HG03045 (cell line): Measurements from ENCODE around the gene CHN1.

Experiments
- ATAC-seq: cut with Tn5 transposase; IDR thresholded peaks from one replicate; pipeline ENCODE4 v1.9.1; 2021; ENCODE audit warnings: mild to moderate bottlenecking, moderate library complexity; ENCODE audit not compliant: unreplicated experiment

Gene CHN1

DNA sequence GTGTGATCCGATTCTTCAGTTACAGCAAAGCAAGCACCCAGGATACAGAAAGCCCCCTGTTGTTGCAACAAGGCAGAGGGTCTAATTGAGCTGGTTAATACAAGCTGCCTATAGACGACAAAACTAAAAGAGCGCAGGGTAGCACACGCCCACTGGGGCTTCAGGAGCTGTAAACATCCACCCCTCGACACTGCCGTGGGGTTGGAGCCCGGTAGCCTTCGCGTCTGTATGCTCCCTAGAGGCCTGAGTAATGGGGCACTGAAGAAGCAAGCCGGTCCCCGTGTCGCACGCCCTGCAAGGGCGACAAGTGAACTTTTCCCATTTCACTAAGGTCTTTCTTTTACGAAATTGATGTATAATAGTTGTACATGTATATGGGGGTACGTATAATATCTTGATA is 216.2 kb downstream of the CHN1 start:
- ATAC-seq: no peak

DNA sequence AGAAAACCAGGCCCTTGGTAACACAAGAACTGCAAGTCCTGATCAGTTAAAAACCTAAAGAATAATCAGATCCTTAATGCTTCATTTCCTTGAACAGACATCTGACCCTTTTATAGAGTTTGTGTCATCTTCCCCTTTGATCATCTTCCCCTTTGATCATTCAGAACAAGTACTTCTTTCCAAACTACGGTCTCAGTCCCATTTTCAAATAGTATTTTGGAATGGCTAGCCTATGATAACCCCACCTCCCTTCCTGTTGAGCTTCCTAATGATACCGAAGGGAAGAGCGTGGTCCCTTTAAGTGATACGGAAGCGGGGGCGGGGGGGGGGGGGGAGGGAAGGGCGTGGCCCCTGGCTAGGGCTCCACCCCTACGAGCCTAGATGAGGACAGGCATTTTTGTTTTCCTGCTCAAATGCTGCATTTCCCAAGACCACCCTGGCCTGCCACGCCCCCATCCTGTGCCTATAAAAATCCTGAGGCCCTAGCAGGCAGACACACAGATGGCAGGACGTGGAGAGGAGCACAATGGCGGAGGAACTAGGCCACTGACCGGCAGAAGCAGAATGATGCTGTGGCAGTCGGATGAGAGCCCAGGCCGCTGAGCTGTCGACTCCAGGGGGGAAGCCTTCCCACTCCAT is 216.8 kb downstream of the CHN1 start:
- ATAC-seq: no peak

DNA sequence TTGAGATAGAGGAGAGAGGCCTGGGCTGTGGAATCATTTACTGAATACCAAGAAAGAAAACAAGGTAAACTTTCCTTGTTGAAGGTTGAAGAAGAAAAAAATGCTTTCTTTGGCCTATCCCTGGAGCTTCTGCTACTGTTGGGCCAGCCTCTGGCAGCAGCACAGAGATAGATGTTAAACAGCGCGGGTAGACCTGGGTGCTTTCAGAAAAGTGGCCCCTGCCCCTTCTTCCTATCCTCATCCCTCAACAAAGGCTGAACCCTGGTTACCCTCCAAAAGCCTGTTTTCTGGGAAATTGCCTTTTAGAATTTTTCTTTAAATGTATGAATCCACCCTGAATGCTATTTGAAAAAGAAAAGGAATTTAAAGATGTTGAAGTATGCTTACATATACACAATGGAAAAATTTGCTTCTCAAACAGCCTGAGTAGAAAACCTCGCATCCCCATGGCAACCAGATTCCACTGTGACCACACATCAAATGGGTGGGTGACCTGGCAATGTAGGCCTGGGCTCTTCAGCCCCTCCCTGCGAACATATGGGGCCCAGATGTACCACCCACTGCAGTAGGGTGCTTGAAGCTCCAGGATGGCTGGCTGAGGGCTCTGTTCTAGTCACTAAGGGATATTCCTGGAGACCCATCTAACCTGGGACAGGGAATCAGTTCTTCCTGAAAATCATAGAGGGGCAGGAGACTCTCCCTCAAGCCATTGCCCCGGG is 217.5 kb downstream of the CHN1 start:
- no peak for ATAC-seq

DNA sequence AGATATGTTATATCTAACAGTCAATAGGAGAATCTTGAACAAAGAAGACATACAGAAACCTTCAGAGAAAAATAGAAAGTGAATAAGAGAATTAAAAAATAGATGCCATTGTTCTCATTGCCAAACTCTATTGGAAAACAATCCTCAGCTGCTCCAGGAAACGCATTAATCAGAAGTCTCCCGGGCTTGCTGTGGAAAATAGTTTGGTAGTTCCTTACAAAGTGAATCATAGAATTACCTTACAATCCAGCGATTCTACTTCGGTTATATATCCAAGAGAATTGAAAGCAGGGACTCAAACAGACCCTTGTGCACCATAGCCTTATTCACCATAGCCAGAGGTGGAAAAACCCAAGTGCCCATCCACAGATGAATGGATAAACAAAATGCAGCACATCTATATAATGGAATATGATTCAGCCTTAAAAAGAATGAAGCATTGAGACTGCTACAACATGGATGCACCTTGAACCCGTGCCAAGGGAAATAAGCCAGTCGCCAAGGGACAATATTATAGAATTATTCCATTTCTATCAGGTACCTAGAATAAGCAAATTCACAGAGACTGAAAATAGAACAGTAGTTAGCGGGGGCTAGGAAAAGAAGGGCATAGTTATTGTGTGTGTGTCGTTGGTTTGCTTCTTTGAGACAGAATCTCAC is 219.0 kb downstream of the CHN1 start:
- no peak for ATAC-seq

DNA sequence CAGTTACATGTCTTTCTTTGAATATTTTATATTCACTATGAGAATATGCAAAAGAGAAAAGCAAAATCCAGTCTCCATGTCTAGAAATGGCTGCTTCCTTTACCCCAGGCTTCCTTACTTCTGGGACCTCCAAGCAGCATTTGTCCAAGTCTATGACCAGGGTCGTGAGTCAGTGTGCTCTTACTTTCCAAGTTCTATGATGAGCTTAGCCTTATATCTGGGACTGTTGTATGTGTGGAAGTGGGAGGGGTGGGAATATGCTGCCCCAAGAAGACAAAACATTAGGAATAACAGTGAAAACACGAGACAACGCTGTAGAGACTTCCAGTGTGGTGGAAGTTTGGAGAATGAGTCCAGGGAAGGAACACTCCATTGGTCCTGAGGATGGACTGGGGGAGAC is 219.7 kb downstream of the CHN1 start:
- no peak for ATAC-seq

DNA sequence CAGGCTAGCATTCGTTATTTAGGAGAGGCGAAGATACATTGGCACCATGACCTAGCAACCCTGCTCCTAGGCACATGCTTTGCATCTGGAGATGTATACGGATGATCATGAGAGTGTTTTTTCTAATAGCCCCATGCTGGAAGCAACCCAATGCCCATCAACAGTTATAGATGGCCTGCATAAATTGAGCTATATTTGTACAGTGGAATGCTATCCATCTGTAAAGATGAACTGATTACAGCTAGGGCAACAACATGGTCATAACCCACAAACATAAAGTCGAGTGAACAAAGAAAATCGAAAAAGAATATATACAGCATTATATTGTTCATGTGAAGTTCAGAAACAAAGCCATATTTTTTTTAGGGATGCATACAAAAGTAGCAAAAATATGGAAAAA is 220.3 kb downstream of the CHN1 start:
- ATAC-seq: no peak

DNA sequence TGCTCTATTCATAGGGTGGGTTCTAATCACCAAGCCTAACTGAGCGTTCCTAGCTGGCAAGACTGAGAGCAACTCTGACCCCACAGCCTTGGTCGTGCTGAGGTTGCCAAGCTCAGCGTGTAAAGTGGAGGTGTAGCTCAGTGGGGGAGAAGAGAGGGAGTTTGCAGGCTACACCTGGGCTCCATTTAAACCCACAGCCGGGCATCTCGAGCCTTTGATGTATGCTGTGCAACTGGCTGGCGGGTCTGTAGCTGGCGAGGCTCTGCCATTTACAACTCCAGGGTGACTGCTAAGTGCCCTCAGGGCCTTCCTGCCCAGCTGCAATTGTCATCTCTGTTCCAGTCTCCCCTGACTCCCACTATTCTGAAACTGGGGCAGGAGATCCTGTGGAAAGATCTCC is 220.9 kb downstream of the CHN1 start:
- ATAC-seq: no peak

DNA sequence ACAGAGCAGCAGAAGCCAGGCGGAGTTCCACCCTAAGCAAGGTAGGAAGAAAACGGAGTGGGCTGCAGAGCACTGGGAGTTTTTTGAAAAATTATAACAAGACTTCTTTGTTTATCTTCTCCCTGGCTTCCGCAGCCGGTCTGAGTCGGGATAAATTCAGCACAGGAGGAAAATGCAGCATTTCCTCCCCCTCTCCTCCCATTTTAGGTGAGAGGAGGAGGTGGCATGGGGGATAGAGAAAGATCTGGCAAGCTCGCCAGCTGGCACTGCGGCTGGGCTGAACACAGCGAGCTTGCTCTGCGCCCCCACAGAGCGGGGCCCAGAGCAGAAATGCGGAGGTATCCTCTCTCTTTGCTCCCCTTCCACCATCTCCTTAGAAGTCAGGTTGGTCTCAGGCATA is 223.2 kb downstream of the CHN1 start:
- no peak for ATAC-seq

DNA sequence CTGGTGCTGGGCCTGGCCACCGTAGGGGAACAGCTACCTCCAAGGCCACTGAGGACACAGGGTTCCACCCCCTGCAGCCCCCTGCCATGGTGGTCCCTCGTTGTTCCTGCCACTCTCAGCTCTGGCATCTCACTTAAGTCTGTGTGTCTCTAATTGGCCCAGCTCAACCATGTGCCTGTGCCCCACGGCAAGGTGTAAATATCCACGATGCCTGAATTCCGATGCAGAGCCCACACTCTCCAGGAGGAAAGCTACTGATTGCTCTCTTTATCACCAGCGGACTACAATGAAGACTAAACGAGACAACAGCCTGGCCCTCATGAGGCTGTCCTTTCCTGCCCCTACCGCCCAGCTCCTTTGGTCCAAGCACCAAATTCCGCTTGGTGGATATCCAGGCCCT is 223.9 kb downstream of the CHN1 start:
- no peak for ATAC-seq

DNA sequence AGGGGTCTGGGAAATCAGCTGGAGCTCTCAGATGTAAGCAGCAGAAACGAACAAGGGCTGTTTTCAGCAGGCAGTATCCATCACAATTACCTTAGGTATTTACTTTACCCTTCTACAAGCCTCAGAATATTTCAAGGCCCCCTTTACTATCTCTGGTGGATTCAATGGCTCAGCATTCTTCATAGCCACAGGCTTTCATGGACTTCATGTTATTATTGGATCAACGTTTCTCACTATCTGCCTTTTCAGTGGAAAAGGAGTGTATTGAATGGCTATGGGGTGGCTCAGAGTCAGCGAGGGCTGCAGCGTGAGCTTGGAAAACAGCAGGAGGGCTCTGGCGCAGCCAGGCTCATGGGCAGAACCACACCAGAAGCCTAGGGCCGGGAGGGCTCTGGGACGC is 224.3 kb downstream of the CHN1 start:
- no peak for ATAC-seq

DNA sequence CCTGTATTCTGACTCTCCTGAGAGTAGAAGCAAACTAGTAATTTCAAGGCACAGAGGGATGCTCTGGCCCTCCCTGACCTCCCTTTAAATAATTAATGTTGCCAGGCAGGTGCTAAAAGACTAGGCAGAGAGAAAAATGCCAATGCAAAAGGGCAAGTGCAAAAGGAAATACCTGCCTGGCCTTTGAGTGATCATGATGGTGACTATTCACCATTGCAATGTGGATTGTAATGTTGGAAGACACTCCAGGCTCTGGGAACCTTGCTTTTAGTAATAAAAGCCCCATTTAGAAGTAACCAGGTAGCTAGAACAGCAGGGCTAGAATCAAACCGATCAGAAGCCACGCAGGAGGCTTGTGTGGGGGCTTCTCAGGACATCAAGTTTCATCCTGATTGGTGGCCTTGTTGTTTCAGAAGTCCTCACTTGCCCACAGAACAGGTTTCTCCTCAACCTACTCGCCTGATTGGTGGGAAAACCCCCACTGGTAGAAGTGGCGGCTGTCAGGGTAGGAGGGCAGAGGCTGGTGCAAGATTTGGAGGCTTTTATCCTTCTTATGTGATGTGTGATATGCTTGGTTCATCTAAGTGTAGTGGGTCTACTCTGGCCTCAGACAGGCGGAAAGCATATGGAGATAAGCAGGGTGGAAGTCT is 224.9 kb downstream of the CHN1 start:
- no peak for ATAC-seq

DNA sequence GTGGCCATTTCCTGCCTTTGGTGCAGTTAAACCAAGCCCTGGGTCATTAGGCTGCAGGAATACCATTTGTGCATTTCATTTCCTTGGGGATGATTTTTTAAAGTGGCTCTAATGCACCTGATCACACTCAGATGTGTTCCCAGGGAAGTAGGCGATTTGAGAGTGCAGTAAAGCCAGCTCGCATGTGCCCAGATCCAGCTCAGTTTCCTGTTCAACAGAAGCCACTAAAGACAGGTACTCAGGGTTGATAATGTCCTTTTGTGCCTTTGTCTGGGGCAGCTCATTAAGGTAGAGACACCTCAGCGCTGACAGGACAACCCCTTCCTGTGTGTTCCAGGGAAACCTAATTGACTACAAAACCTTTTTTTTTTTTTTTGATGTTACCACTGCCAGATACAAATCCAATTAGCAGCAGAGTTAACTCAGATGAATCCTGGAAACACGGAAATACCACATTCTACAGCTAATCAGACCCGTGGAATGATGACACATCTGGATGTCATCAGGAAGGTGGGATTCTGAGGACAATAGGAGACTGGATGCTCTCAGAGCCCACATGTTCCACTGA is 225.7 kb downstream of the CHN1 start:
- ATAC-seq: no peak

DNA sequence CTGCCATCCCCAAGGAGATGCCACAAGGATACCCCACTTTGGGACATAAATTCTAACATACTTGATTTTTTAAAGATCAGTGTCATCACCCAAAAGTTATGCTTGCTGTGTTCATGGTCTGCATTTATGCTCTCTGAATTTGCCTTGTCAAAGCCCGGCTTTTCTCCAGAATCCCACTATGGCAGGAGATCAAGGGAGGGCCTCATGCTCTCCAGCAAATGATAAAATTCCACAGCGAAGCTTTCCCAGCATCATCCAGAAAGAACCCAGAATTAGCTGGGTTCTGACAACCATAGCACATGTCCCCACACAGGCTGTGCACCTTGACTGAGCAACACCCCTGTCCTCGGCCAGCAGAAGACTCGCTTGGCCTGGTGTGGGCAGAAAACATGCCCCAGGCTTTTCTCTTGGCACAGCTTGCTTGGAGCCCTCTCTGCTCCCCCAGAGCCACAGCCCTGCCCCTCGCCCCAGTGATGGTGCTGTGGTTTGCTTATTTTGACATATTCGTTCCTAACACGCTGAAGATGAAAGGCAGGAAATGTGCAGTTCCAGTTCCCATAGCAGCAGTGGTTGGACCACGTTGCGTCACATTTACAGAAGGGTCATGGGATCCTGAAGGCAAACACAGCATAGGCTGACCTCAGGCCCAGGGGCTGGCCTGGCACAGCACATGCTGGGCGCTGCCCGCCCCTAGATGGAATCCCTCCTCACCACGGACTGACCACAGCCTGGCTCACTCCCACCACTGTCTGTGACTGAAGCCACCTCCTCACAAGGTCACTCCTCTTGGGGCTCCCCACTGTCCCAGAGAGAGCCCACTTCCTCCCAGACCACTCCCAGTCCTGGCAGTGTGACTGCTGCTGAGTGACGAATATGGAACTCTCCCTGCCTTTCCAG is 226.8 kb downstream of the CHN1 start:
- no peak for ATAC-seq

DNA sequence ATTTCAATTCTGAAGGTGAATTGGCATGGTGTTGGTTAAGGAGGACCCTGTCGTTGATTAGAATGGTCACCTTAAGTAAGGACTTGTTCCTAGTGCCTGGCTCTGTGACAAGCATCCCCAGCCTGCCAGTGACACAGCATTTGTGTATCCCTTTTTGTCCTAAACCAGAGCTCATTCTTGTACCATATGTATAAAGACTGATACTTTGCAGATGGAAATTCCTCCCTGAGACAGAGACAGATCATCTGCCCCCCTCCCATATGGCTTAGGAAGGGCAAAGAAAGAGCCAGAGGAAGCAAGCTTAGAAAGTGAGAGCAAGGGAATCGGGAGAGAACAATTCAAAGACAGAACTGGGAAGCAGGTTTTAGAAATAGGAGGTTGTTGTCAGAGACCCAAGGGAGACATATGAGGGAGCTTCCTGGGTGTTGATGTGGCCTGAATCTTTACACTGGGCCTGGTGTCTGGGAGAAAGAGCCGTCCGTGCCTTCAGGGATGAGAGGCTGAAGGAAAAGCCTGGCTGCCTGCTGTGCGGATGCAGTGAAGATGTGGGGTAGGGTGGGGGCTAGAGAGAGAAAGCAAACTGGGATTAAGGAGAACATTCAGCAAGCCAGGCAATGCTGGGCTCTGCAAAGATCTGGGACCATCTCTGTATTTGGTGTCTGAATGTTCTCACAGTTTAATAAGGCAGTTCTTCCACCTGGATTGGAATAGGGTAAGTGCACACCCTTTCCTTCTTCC is 227.7 kb downstream of the CHN1 start:
- ATAC-seq: no peak

DNA sequence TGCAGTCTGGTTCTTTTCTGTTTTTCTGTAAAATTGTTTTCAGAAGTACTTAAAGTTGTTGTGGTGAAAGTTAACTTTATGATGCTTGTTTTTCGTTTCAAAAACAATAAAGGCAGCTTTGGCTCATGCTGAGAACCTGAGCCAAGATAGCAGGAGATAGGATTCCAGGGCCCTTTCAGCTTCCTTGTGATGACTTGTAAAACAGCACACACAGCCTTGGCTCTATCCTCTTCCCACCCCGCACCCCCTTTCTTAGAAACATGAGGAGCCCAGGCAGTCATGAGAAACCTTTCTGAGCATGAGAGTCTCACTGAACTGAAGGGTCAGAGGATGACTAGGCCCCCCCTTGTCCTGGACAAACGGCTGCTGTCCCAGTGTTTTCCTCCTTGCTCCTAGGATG is 228.5 kb downstream of the CHN1 start:
- ATAC-seq: no peak

DNA sequence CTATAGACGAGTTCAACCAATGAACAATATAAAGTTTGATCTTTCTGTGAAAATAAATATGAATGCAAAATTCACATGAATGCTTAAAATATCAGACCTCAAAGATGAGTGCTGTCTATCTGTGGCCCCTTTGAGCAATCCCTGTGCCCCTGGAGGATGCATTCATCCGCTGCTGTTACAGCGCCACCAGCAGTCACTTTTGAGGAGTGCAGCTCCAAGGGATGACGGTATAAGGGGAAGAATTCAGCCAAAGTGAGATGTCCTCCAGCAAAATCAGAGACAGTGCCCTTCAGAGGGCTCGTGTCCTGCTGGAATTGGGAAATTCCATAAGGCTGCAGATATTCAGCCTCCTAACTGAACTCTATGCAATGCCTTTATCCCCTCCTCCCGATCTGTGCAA is 229.0 kb downstream of the CHN1 start:
- no peak for ATAC-seq

DNA sequence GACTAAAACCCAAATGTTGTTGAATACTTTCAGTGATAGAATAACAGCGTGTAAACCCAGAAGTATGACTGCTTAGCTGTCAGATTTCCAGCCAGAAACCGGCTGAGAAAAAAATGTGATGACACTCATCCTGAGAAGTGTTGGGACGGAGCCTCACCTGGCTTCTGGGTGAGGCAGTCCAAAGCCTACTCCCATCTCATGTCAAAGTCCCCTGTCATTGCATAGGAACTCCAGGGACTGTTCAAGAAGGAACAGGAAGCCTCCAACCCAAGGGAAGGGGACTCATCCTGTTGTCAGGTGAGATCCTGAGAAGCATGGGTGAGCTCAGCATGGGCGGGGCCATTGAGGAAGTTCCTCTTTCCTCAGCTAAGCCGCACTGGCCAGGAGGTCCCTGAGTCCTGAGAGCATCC is 229.6 kb downstream of the CHN1 start:
- ATAC-seq: no peak

DNA sequence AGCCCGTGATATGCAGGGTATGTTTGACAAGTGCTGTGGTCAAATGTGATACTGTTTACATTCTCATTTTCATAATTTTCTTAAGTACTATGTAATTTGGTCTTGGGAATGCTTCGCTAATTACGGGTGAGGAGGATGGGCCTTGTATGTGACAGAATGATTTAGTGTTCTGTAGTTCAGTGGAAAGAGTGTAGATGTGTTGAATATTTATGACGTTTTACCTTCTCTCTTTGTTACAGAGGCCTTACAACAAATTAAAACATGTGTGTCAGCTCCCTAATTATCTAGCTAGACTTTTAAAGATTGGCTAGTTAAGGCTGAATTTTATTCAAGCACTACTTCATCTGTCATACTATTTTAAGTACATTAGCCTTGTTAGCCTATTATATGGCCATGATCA is 230.3 kb downstream of the CHN1 start:
- no peak for ATAC-seq

DNA sequence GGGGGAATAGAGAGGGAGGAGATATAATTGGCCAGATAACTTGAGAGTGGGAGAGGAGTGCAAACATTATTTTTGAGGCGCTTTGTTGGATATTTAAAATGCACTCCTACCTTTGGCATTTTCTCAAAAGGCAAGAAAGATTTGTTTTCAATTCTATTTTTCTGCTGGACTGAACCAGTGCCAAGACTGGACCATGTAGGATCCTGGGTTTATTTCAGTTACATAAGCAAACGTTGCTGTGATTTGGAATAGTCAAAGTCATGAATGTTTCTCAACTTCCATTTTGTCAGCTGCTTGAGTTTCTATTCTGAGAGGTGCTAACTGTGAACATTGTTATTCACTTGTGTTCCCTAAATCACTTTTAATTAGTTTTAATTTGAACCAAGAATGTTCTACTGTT is 232.0 kb downstream of the CHN1 start:
- no peak for ATAC-seq

DNA sequence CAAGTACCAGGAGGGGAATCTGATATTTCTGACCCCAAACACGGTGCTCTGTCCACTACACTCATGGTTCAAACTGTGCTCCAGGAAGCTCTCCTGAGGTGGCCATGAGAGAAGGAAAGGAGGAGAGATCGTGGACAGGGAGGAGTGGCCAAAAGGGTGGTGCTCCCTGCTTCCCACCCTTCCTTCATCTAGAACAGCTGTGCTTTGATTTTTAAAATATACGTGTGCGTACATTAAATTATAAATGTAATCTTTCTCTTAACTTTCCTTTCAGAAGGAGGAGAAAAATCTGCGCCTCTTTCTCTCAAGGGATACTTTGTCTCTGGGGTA is 232.7 kb downstream of the CHN1 start:
- no peak for ATAC-seq
